Spinal cord (tissue), 10 donors: Measurements from ENCODE around the gene A2M. TPM values are rescaled to one million over a fixed set of nuclear protein-coding genes. Genes with fewer than 3 reads are reported as not detected.

Experiments used
- DNase-seq, 6 donors: peaks; one replicate each; pipeline versions ENCODE4 v3.0.0 to v3.0.0-alpha.2; 2013 to 2015; ENCODE audit warnings: low spot score in 6 of 6, low read depth in 4 of 6
- H3K27ac ChIP-seq: one replicate; pipeline ENCODE4 v1.5.1; 2013; ENCODE audit warnings: low read depth, low read length, control low read depth
- H3K27me3 ChIP-seq: one replicate; pipeline ENCODE4 v1.6.1; 2013; ENCODE audit warnings: low read length; ENCODE audit not compliant: control insufficient read depth, insufficient read depth
- H3K36me3 ChIP-seq: one replicate; pipeline ENCODE4 v1.6.1; 2013; ENCODE audit warnings: low read length; ENCODE audit not compliant: control insufficient read depth, insufficient read depth
- H3K4me1 ChIP-seq: one replicate; pipeline ENCODE4 v1.6.1; 2013; ENCODE audit warnings: low read length; ENCODE audit not compliant: control insufficient read depth, insufficient read depth
- H3K4me3 ChIP-seq: one replicate; pipeline ENCODE4 v1.5.1; 2013; ENCODE audit warnings: low read depth, low read length, control low read depth
- H3K9me3 ChIP-seq: one replicate; pipeline ENCODE4 v1.6.1; 2013; ENCODE audit warnings: low read length; ENCODE audit not compliant: control insufficient read depth, insufficient read depth
- WGBS: methylation state at CpG from one replicate; pipeline ENCODE4 v1.1.5; 2013; ENCODE audit warnings: missing lambda C conversion rate; ENCODE audit not compliant: insufficient coverage; 5-methylcytosine and 5-hydroxymethylcytosine counted together
- polyA plus RNA-seq, 2 donors: library from polyadenylated mRNA; unstranded; fragments of 120-200 nt; gene quantifications; one replicate each; pipeline ENCODE4 v1.2.1, GENCODE V29; 2013; ENCODE audit not compliant: insufficient read length in 2 of 2
- total RNA-seq, 2 donors: library from RNA; depleted of rRNA in 1 of 2; stranded (reverse); fragments of 120-200 nt in 1 of 2; fragments of >200 nt in 1 of 2; gene quantifications; one replicate each; pipeline versions ENCODE4 v1.2.3 to v1.2.4, GENCODE V29; 2013 to 2014
- donor health status: healthy.

The A2M gene
- total and polyA plus RNA-seq, 4 donors, result 175 to 263 (median 198) TPM

GRCh38 chr12:9075138-9075535 is 40.6 kb downstream of the A2M start:
- WGBS, result no CpG with 5 or more reads among the region's 1 CpG
- Histone ChIP-seq H3K27me3 (no peaks in the 10 kb centered on the region), H3K9me3 (no peaks in the 10 kb centered on the region), H3K4me3 (no peak overlapping the region), H3K27ac (no peak overlapping the region), H3K4me1 (no peaks in the 10 kb centered on the region), H3K36me3 (no peaks in the 10 kb centered on the region)
- peak in 2 of 6 donors; percentile 11 to 27 for DNase-seq

GRCh38 chr12:9074484-9075137 is 41.1 kb downstream of the A2M start:
- Histone ChIP-seq H3K9me3 (no peaks in the 10 kb centered on the region), H3K4me3 (no peak overlapping the region), H3K36me3 (no peaks in the 10 kb centered on the region), H3K27me3 (no peaks in the 10 kb centered on the region), H3K27ac (no peak overlapping the region), H3K4me1 (no peaks in the 10 kb centered on the region)
- 86% methylated on average over 8 of the region's 10 CpGs for WGBS
- DNase-seq, result no peak

DNA sequence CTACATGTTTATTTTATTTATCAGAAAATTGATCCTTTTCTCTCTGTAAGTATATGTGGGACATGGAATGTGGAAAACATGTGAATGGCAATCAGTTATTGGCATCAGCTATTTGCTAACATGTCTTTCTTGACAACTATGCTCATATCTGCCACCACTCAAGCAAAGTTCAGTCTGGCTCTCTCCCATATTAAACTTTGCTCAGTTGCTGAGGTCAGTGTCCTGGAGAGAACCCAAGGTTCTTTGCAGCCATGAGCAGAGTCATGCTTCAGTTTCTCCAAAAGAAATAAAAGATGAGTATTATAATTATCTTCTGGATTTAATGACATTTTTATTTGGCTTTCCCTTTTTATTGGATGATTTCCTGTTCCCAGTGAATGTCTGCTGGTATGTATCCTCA is 42.6 kb downstream of the A2M start:
- Histone ChIP-seq H3K36me3 (no peaks in the 10 kb centered on the region), H3K4me3 (no peak overlapping the region), H3K9me3 (no peaks in the 10 kb centered on the region), H3K27me3 (no peaks in the 10 kb centered on the region), H3K4me1 (no peaks in the 10 kb centered on the region), H3K27ac (no peak overlapping the region)
- DNase-seq, result peak in 1 of 6 donors; percentile 14

- Histone ChIP-seq H3K36me3 (no peaks in the 10 kb centered on the region), H3K27me3 (no peaks in the 10 kb centered on the region)
- no peak for DNase-seq
Measured at GRCh38 chr12:9072481-9073038, 43.2 kb downstream of the A2M start.

GRCh38 chr12:9071969-9072368 is 43.8 kb downstream of the A2M start:
- DNase-seq, result no peak
- H3K9me3 ChIP-seq, result no peaks in the 10 kb centered on the region
- WGBS, result 100% methylated on average over 1 of the region's 1 CpG
- H3K36me3 ChIP-seq, result no peaks in the 10 kb centered on the region
- no peaks in the 10 kb centered on the region for H3K27me3 ChIP-seq
- H3K4me3 ChIP-seq, result no peak overlapping the region
- H3K4me1 ChIP-seq, result no peaks in the 10 kb centered on the region
- no peak overlapping the region for H3K27ac ChIP-seq

More at GRCh38 chr12:9072481-9073038, 43.2 kb downstream of the A2M start:
- H3K9me3 ChIP-seq, result no peaks in the 10 kb centered on the region
- H3K4me1 ChIP-seq, result no peaks in the 10 kb centered on the region
- WGBS, result 83% methylated on average over 2 of the region's 2 CpGs
- H3K27ac ChIP-seq, result no peak overlapping the region
- H3K4me3 ChIP-seq, result no peak overlapping the region

DNA sequence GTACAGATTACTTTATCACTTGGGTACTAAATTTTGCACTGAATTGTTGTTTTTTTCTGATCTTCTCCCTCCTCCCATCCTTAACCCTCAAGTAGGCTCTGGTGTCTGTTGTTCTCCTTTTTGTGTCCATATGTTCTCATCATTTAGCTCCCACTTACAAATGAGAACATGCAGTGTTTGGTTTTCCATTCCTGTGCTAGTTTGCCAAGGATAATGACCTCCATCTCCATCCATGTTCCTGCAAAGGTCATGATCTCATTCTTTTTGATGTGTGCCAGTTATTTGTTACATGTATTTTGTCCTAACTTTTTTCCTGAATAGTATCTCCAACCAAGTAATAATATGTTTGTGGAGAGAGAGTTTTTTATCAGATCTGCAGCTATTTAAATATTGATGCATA is 44.2 kb downstream of the A2M start:
- H3K36me3 ChIP-seq, result no peaks in the 10 kb centered on the region
- DNase-seq, result no peak
- H3K9me3 ChIP-seq, result no peaks in the 10 kb centered on the region
- no peak overlapping the region for H3K27ac ChIP-seq
- no peak overlapping the region for H3K4me3 ChIP-seq
- no peaks in the 10 kb centered on the region for H3K4me1 ChIP-seq
- no peaks in the 10 kb centered on the region for H3K27me3 ChIP-seq

GRCh38 chr12:9070351-9070750 is 45.4 kb downstream of the A2M start:
- no CpG with 5 or more reads among the region's 5 CpGs for WGBS
- no peaks in the 10 kb centered on the region for H3K9me3 ChIP-seq
- no peak overlapping the region for H3K4me3 ChIP-seq
- H3K36me3 ChIP-seq, result peaks cover 5% of the 10 kb centered on the region
- DNase-seq, result no peak
- no peaks in the 10 kb centered on the region for H3K27me3 ChIP-seq
- H3K4me1 ChIP-seq, result peaks cover 3% of the 10 kb centered on the region
- H3K27ac ChIP-seq, result no peak overlapping the region

GRCh38 chr12:9068600-9068999 is 47.1 kb downstream of the A2M start:
- Histone ChIP-seq H3K36me3 (peaks cover 7% of the 10 kb centered on the region), H3K4me1 (peaks cover 6% of the 10 kb centered on the region), H3K27me3 (no peaks in the 10 kb centered on the region), H3K27ac (no peak overlapping the region), H3K9me3 (no peaks in the 10 kb centered on the region), H3K4me3 (no peak overlapping the region)
- DNase-seq, result no peak
- WGBS, result 94% methylated on average over 3 of the region's 4 CpGs

DNA sequence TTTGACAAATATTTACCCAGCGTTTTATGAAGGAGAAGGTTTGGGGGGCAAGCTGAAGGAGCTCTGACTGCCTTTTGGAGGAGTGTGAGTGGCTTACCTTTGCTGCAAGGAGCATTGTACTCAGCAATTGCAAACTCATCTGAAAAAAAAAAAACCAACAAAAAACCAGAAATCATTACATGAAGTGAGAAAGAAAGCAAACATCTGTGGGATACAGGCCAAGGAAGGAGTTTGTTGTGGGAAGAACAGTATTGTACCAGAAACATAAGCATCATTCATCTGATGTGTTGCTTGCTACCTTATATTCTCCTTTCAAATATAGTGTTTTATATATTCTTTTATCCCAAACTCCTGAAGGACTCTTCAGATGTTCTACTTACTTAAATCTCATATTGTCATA is 47.6 kb downstream of the A2M start:
- Histone ChIP-seq H3K9me3 (no peaks in the 10 kb centered on the region), H3K36me3 (peaks cover 7% of the 10 kb centered on the region)
- 100% methylated on average over 1 of the region's 1 CpG for WGBS

DNA sequence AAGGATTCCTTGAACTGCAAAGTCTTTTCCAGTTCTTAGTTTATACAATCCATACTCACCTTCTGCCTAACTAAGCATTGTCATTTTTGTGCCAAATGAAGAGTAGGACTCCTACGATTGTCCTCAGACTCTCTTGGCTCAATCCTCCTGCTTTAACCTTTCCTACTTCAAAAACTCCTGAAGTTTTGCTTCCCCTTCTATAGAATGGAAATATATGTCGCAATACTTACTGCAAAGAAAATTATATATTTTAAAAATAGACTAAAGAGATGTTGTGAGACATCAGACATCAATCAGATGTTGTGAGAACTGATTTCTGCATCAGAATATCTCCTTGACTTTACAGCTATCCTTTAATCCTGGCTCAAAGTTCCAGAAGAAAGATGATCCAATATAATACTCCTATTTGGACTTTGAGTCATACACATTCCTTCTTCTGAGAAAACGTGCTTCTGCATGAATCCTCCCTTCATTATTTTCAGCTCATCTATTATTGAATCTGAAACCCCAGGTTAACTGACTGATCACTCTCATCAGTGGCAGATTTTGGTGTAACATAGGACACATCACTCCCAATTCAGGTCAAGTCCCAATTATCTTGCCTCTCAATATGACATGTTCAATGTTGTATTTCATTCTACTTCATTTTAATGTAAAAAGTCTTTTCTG is 48.8 kb downstream of the A2M start:
- no CpG with 5 or more reads among the region's 3 CpGs for WGBS
- peaks cover 7% of the 10 kb centered on the region for H3K36me3 ChIP-seq
- DNase-seq, result no peak
- peaks cover 6% of the 10 kb centered on the region for H3K4me1 ChIP-seq
- H3K27ac ChIP-seq, result no peak overlapping the region
- H3K27me3 ChIP-seq, result no peaks in the 10 kb centered on the region
- no peak overlapping the region for H3K4me3 ChIP-seq
- no peaks in the 10 kb centered on the region for H3K9me3 ChIP-seq

More for the DNA sequence above, 47.6 kb downstream of the A2M start:
- no peaks in the 10 kb centered on the region for H3K27me3 ChIP-seq
- peaks cover 6% of the 10 kb centered on the region for H3K4me1 ChIP-seq
- no peak overlapping the region for H3K4me3 ChIP-seq
- no peak overlapping the region for H3K27ac ChIP-seq
- no peak for DNase-seq
